Spleen (tissue), 7 donors: Measurements from ENCODE around the gene RBM47.

Experiments used
- POLR2AphosphoS5 ChIP-seq, 3 donors: sonication (generic); formaldehyde crosslinking; IDR thresholded peaks; one replicate each; pipeline ENCODE4 v1.5.1; 2017; ENCODE audit warnings: antibody characterized with exemption in 3 of 3
- TF ChIP-seq, protein P1 (sequence below), 11 experiments: fragments of 200-600 bp in 7 of 11; fragments of 450-650 bp in 4 of 11; sonication (generic) in 4 of 11; IDR thresholded peaks in 8 of 11; conservative IDR thresholded peaks in 3 of 11; 1 replicate in 7 of 11; 2 replicates in 4 of 11; pipeline versions ENCODE4 v1.4.0 to v1.8.0; 2016 to 2021; ENCODE audit warnings: antibody characterized with exemption in 11 of 11, inconsistent platforms in 4 of 11, mild to moderate bottlenecking in 1 of 11
- donor health status: DM: no; HTN: no; CAD: no; lungs with moderate emphysema.
- donor health status: DM: no; HTN: no; CAD: no.
- donor health status: DM: no; HTN: no; CAD: no.

DNA sequence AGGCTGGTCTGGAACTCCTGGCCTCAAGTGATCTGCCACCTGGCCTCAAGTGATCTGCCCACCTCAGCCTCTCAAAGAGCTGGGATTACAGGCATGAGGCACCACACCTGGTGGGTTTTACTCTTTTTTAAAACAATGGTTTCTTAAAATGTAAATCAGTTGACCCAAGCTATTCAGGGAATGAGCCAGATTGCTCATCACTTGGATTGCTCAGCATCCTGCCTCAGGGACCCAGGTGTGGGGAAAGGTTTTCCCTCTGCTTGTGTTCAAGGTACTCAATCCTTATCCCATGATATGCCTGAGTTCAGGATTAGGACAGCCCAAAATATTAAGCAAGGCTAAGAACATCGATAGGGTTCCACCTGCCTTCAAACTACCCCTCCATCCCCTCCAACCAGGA lies 227.1 kb downstream of the RBM47 start:
- TF ChIP-seq POLR2AphosphoS5 (IDR thresholded peaks at IDR 0.05), result no peak
- TF ChIP-seq, protein P1, sequence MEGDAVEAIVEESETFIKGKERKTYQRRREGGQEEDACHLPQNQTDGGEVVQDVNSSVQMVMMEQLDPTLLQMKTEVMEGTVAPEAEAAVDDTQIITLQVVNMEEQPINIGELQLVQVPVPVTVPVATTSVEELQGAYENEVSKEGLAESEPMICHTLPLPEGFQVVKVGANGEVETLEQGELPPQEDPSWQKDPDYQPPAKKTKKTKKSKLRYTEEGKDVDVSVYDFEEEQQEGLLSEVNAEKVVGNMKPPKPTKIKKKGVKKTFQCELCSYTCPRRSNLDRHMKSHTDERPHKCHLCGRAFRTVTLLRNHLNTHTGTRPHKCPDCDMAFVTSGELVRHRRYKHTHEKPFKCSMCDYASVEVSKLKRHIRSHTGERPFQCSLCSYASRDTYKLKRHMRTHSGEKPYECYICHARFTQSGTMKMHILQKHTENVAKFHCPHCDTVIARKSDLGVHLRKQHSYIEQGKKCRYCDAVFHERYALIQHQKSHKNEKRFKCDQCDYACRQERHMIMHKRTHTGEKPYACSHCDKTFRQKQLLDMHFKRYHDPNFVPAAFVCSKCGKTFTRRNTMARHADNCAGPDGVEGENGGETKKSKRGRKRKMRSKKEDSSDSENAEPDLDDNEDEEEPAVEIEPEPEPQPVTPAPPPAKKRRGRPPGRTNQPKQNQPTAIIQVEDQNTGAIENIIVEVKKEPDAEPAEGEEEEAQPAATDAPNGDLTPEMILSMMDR (IDR thresholded peaks at IDR 0.05 in 8 of 11, conservative IDR thresholded peaks at IDR 0.05 in 3 of 11), result no peak
